K562 (cell line): ENCODE results near the gene ZNF280D. TPM values are rescaled to one million over a fixed set of nuclear protein-coding genes. Genes with fewer than 3 reads are reported as not detected.

Source experiments
- GTF2A2 ChIP-seq: IDR thresholded peaks from 2 replicates; pipeline ENCODE4 v1.6.1; 2016; ENCODE audit warnings: mild to moderate bottlenecking, missing genetic modification characterization, missing compliant biosample characterization
- KAT8 ChIP-seq: fragments of 450-650 bp; IDR thresholded peaks from 2 replicates; pipeline ENCODE4 v1.6.1; 2016; ENCODE audit warnings: low read depth, mild to moderate bottlenecking
- MTA3 ChIP-seq: fragments of 450-650 bp; formaldehyde crosslinking; IDR thresholded peaks from 2 replicates; pipeline ENCODE4 v1.6.1; 2017; ENCODE audit warnings: mild to moderate bottlenecking, borderline replicate concordance
- MTF1 ChIP-seq: fragments of 250-450 bp; sonication (Bioruptor Pico); IDR thresholded peaks from 2 replicates; pipeline ENCODE4 v1.9.0; 2021; ENCODE audit warnings: moderate library complexity, mild to moderate bottlenecking, inconsistent platforms, borderline replicate concordance
- MYC ChIP-seq, 2 experiments: fragments of 250-450 bp in 1 of 2; sonication (Bioruptor Pico) in 1 of 2; IDR thresholded peaks; 2 replicates each; pipeline versions ENCODE4 v1.5.1 to v1.6.1; 2012 to 2021; ENCODE audit warnings: low read depth in 2 of 2, borderline replicate concordance in 1 of 2, improper control_type of control experiment in 1 of 2, low read length in 1 of 2, mild to moderate bottlenecking in 1 of 2, moderate library complexity in 1 of 2
- NCOA1 ChIP-seq: fragments of 450-650 bp; IDR thresholded peaks from 2 replicates; pipeline ENCODE4 v1.6.1; 2016; ENCODE audit warnings: low read depth
- NCOA6 ChIP-seq: fragments of 450-650 bp; IDR thresholded peaks from 2 replicates; pipeline ENCODE4 v1.6.1; 2017; ENCODE audit warnings: mild to moderate bottlenecking
- SRSF3 ChIP-seq: fragments of 200-400 bp; formaldehyde crosslinking; IDR thresholded peaks from 2 replicates; pipeline ENCODE4 v1.6.1; 2016; ENCODE audit warnings: mild to moderate bottlenecking, low read length, moderate library complexity; ENCODE audit not compliant: insufficient read depth
- U2AF2 ChIP-seq: fragments of 200-400 bp; formaldehyde crosslinking; optimal IDR thresholded peaks from 2 replicates; pipeline ENCODE3; 2017; ENCODE audit warnings: low read depth, mild to moderate bottlenecking, low read length
- ZMIZ1 ChIP-seq, 2 experiments: fragments of 150-350 bp in 1 of 2; IDR thresholded peaks; 2 replicates each; pipeline ENCODE4 v1.6.1; 2012 to 2016; ENCODE audit warnings: low read depth in 2 of 2, low read length in 2 of 2, mild to moderate bottlenecking in 1 of 2, moderate library complexity in 1 of 2
- ZNF583 ChIP-seq: fragments of 250-450 bp; sonication (Bioruptor Pico); IDR thresholded peaks from 2 replicates; pipeline ENCODE4 v1.4.0; 2020
- polyA plus RNA-seq, 8 experiments: library from polyadenylated mRNA; depleted of rRNA in 4 of 8; stranded (reverse) in 5 of 8; unstranded in 3 of 8; fragments of >200 nt; fragmentation: Nextera tagmentation in 2 of 8; fragmentation: Illumina TruSeq in 1 of 8; extraction: Ambion mirVana in 2 of 8; extraction: Trizol in 1 of 8; gene quantifications; 2 replicates each; pipeline versions ENCODE4 v1.2.1 to v1.2.3, GENCODE V29; 2011 to 2014; ENCODE audit warnings: inconsistent platforms in 1 of 8, missing spikeins in 1 of 8
- total RNA-seq, 7 experiments: library from RNA; depleted of rRNA in 6 of 7; stranded (reverse); fragments of >200 nt in 6 of 7; fragmentation: Illumina TruSeq in 2 of 7; extraction: Trizol in 2 of 7; gene quantifications; 2 replicates each; pipeline versions ENCODE4 v1.2.1 to v1.2.3, GENCODE V29; 2011 to 2021; ENCODE audit warnings: low replicate concordance in 1 of 7

ZNF280D gene
- total and polyA plus RNA-seq, 9 of the 15 experiments (the other 6 are each of a cell fraction or from before 2014, with no cell fraction given) = 8.3 to 21.8 (median 18.4) TPM

- TF ChIP-seq ZMIZ1 (IDR thresholded peaks at IDR 0.05; ENCODE audit: low read depth in 2 of 2, low read length in 2 of 2) = no peak
- no peak for TF ChIP-seq KAT8
- no peak for TF ChIP-seq MTF1 (CRISPR knock-in tag)
- no peak for TF ChIP-seq MTA3
- no peak for TF ChIP-seq ZNF583 (CRISPR knock-in tag)
- no peak for TF ChIP-seq SRSF3
- no peak for TF ChIP-seq GTF2A2
- TF ChIP-seq NCOA6 = no peak
- TF ChIP-seq NCOA1 = no peak
- TF ChIP-seq MYC (IDR thresholded peaks at IDR 0.05; ENCODE audit: low read depth, low read length) = no peak
- TF ChIP-seq MYC (CRISPR knock-in tag; IDR thresholded peaks at IDR 0.05; ENCODE audit: borderline replicate concordance, low read depth) = no peak
- no peak for TF ChIP-seq U2AF2
Observed at GRCh38 chr15:56770173-56770572, 36.9 kb upstream of the ZNF280D start (continued).
